PC-9 (cell line): Measurements from ENCODE around the gene KLK7.

Experiments
- CTCF ChIP-seq: fragments of 200-600 bp; sonication (generic); conservative IDR thresholded peaks from 2 replicates; pipeline ENCODE4 v1.6.1; 2017; ENCODE audit warnings: mixed run types, antibody characterized with exemption, mild to moderate bottlenecking, moderate library complexity
- EZH2 ChIP-seq: fragments of 200-600 bp; sonication (generic); IDR thresholded peaks from 2 replicates; pipeline ENCODE4 v1.8.0; 2017; ENCODE audit warnings: antibody characterized with exemption, low read depth

DNA sequence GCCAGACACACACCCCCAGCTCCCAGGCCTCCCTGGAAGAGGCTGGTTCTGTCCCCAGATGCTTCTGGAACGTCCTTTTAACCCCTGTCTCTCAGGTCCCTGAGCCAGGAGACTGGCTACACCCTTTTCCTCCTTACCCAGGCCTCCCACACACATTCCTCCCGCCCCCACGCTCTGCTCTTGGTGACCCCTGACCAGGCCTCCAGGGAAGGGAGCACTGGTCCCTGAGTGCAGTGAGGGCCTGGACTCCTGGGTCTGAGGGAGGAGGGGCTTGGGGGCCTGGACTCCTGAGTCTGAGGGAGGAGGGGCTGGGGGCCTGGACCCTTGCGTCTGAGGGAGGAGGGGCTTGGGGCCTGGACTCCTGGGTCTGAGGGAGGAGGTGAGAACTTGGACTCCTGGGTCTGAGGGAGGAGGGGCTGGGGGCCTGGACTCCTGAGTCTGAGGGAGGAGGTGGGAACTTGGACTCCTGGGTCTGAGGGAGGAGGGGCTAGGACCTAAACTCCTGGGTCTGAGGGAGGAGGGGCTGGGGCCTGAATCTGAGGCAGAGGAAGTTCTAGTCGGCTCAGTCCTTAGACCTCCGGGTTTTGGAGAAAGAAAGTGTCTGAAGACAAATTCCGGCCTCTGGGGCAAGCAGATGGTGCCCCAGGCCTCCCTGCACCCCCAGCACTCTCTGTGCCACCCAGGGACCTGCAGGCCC is 14.9 kb downstream of the KLK7 start:
- TF ChIP-seq EZH2 (no peak), CTCF (no peak)
